Measurements from ENCODE around the gene THAP8. TPM values are rescaled to one million over a fixed set of nuclear protein-coding genes. Genes with fewer than 3 reads are reported as not detected.
A peak's percentile ranks its signal among the peaks of the same experiment; 100 is the strongest.
"Not testable (repeated sequence)": the region's sequence is repeated elsewhere in the genome, so short reads cannot be mapped to it uniquely, and the experiment has no call there.

The THAP8 gene
- total and polyA plus RNA-seq, 4 experiments from 2014 or later: 4.0 to 8.6 (median 6.0) TPM

DNA sequence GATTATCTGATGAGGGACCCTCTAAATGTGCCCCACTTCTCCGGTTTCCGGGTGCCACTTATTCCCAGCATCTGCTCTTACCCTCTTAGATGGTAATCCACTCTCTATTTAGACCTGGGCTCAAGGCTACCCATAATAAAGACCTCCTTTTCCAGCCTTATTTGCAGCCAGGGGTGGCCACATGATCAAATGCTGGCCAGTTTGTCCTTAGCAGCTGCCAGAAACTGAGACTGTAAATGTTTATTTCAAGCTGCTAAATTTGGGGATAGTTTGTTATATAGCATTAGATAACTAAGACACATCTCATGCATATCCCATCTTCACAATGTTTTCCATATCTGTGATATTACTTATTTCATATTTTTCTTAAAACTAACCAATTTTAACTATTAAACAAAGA is 10.1 kb downstream of the THAP8 start:
- Histone ChIP-seq H3K4me3 (ENCODE audit: low read length in 2 of 2) (no peak overlapping the region), H3K36me3 (ENCODE audit: insufficient read depth, low read length) (no peaks in the 10 kb centered on the region), H3K27ac (ENCODE audit: low read depth, low read length) (no peak overlapping the region), H3K9me3 (ENCODE audit: control insufficient read depth in 1 of 2, low read length in 2 of 2) (no peaks in the 10 kb centered on the region), H3K4me1 (ENCODE audit: insufficient read depth, low read length) (no peaks in the 10 kb centered on the region), H3K27me3 (ENCODE audit: insufficient read depth, low read length) (no peaks in the 10 kb centered on the region)
- Mint-ChIP-seq H3K9me3 (no peaks in the 10 kb centered on the region), H3K4me3 (no peak overlapping the region), H3K27me3 (no peaks in the 10 kb centered on the region), H3K27ac (peak overlapping the region in 1 of 7 donors; percentile 65), H3K4me1 (peaks cover 0 to 9% (median 5%) of the 10 kb centered on the region in 4 donors), H3K36me3 (peaks cover 10 to 18% of the 10 kb centered on the region in 2 donors)
- DNase-seq: no peak
- ChIA-PET POLR2A (ENCODE audit: partially characterized antibody) (interaction anchor here (1.4 kb wide), 1 partner anchor 10 kb away, joined by 5 read pairs; no protein-coding TSS in a partner anchor), CTCF (ENCODE audit: partially characterized antibody) (no interaction called here)
- intact Hi-C loops (cut with micrococcal nuclease): no loop called here

DNA sequence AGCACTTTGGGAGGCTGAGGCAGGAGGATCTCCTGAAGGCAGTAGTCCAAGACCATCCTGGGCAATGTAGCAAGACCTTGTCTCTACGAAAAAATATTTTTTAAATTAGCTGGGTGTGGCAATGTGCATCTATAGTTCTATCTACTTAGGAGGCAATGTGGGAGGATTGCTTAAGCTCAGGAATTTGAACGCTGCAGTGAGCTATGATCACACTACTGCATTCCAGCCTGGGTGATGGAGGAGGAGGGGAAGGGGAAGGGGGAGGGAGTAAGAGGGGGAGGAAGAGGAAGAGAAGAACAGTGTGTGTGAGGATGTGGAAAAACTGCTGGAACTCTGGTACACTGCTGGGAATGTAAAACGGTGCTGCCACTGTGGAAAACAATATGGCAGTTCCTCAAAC is 12.3 kb downstream of the THAP8 start:
- Histone ChIP-seq H3K27ac (ENCODE audit: low read depth, low read length) (no peak overlapping the region), H3K27me3 (ENCODE audit: insufficient read depth, low read length) (no peaks in the 10 kb centered on the region), H3K9me3 (ENCODE audit: control insufficient read depth in 1 of 2, low read length in 2 of 2) (no peaks in the 10 kb centered on the region), H3K4me3 (ENCODE audit: low read length in 2 of 2) (no peak overlapping the region), H3K4me1 (ENCODE audit: insufficient read depth, low read length) (peaks cover 8% of the 10 kb centered on the region), H3K36me3 (ENCODE audit: insufficient read depth, low read length) (no peaks in the 10 kb centered on the region)
- Mint-ChIP-seq H3K9me3 (no peaks in the 10 kb centered on the region), H3K27me3 (no peaks in the 10 kb centered on the region), H3K4me1 (peaks cover 8 to 16% (median 10%) of the 10 kb centered on the region in 4 donors), H3K4me3 (no peak overlapping the region), H3K36me3 (peaks cover 12 to 18% of the 10 kb centered on the region in 2 donors), H3K27ac (no peak overlapping the region)
- intact Hi-C loops (cut with micrococcal nuclease): no loop called here
- ChIA-PET CTCF (ENCODE audit: partially characterized antibody) (no interaction called here), POLR2A (ENCODE audit: partially characterized antibody) (interaction anchor here (0.7 kb wide), 1 partner anchor 12 kb away, joined by 3 read pairs; the partner anchor contains the start of genes THAP8 and WDR62)
- DNase-seq: no peak

DNA sequence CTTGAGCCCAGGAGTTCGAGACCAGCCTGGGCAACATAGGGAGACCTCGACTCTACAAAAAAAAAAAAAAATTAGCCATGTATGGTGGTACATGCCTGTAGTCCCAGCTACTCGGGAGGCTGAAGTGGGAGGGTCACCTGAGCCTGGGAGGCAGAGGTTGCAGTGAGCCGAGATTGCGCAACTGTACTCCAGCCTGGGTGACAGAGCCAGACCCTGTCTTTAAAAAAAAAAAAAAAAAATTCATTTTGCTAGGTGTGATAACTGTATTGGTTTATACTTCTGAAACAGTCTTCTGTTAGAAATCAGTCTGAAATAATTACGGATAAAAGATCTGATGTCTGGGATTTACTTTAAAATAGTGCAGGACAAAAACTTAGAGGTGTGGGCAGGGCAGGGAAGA is 13.0 kb downstream of the THAP8 start:
- intact Hi-C loops (cut with micrococcal nuclease); H3K36me3 ChIP-seq (ENCODE audit: insufficient read depth, low read length); H3K27me3 ChIP-seq (ENCODE audit: insufficient read depth, low read length); H3K27ac ChIP-seq (ENCODE audit: low read depth, low read length); H3K4me3 ChIP-seq (ENCODE audit: low read length in 2 of 2); H3K27me3 Mint-ChIP-seq; DNase-seq; CTCF ChIA-PET (ENCODE audit: partially characterized antibody); POLR2A ChIA-PET (ENCODE audit: partially characterized antibody); H3K4me3 Mint-ChIP-seq; H3K9me3 ChIP-seq (ENCODE audit: control insufficient read depth in 1 of 2, low read length in 2 of 2); H3K9me3 Mint-ChIP-seq: not testable (repeated sequence)
- peaks cover 16% of the 10 kb centered on the region for H3K4me1 ChIP-seq (ENCODE audit: insufficient read depth, low read length)
- peaks cover 12 to 20% (median 15%) of the 10 kb centered on the region in 4 donors for H3K4me1 Mint-ChIP-seq
- peaks cover 10 to 15% of the 10 kb centered on the region in 2 donors for H3K36me3 Mint-ChIP-seq
- peak overlapping the region in 4 of 7 donors; percentile 1 to 57 (median 26) for H3K27ac Mint-ChIP-seq

DNA sequence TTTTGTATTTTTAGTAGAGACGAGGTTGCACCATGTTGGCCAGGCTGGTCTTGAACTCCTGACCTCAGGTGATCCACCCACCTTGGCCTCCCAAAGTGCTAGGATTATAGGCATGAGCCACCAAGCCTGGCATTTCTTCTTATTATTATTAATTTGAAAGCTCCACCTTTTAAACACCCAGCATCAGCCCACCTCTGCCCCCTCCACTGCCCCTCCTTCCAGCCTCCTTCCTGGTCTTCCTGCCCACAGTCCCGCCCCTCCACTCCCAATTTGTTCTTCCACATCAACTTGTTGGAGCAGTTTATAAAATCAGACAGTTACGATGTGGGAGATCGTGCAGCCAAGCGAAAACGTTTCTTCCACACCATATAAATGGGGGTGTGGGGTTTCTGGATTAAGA is 13.6 kb downstream of the THAP8 start:
- no peak for DNase-seq
- CTCF ChIA-PET (ENCODE audit: partially characterized antibody): no interaction called here
- Mint-ChIP-seq H3K27me3 (no peaks in the 10 kb centered on the region), H3K4me1 (peaks cover 13 to 26% (median 20%) of the 10 kb centered on the region in 4 donors), H3K4me3 (no peak overlapping the region), H3K36me3 (peaks cover 12 to 13% of the 10 kb centered on the region in 2 donors), H3K9me3 (no peaks in the 10 kb centered on the region), H3K27ac (peak overlapping the region in 1 of 7 donors; percentile 29)
- no peaks in the 10 kb centered on the region for H3K9me3 ChIP-seq (ENCODE audit: control insufficient read depth in 1 of 2, low read length in 2 of 2)
- no peak overlapping the region for H3K27ac ChIP-seq (ENCODE audit: low read depth, low read length)
- no peaks in the 10 kb centered on the region for H3K36me3 ChIP-seq (ENCODE audit: insufficient read depth, low read length)
- H3K4me1 ChIP-seq (ENCODE audit: insufficient read depth, low read length): peaks cover 22% of the 10 kb centered on the region
- H3K27me3 ChIP-seq (ENCODE audit: insufficient read depth, low read length): no peaks in the 10 kb centered on the region
- intact Hi-C loops (cut with micrococcal nuclease): no loop called here
- H3K4me3 ChIP-seq (ENCODE audit: low read length in 2 of 2): no peak overlapping the region
- POLR2A ChIA-PET (ENCODE audit: partially characterized antibody): no interaction called here

DNA sequence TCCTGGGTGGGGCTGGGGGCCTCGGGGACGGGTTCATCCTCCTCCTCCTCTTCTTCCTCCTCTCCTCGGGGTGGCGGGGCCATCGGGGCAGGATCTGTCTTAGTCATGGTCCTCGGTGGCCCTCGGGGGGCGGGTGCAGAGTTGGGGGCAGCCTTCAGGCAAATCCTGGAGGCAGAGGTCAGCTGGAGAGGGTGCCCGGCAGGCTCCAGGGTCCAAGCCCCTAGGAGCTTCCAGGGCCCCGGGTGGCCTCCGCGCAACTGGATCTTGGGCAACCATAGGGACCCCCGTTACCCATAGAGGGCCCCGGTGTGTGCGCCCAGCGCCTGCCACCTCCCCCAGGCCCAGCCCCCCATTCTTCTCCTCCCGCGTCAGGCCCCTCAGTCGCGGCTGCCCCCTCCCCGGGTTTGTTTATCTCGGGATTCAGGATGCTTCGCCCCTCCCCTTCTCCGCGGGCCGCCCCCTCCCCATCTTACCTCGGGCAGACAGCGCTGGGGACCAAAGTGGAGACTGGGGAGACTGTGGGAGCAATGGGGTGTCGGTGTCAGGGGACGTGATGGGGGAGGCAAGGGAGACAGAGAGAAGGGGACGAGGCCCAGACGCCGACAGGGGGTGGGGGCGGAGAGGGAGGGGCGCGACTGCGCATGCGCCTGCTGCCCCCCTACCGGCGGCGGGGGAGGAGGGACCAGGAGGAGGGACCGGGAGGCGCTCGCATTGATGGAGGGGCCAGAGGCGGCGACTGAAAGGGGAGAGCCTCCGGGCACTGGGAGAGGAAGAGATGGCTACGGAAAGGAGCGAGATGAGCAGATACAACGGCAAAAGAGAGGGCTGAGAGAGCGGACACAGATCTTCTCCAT is 21.6 kb downstream of the THAP8 start, which contains the start of gene CLIP3:
CLIP3 (minus strand) TSS at position 623 of the 854 bp plus-strand sequence; CDS start at position 107, 516 bp downstream.
- peaks cover 13 to 25% of the 10 kb centered on the region in 2 donors for H3K36me3 Mint-ChIP-seq
- H3K9me3 Mint-ChIP-seq: no peaks in the 10 kb centered on the region
- peak in 2 of 5 donors; percentile 10 to 44 for DNase-seq
- H3K4me3 Mint-ChIP-seq: peak within 1 kb of the TSS; percentile 12 to 75 (median 60)
- H3K27ac ChIP-seq (ENCODE audit: low read depth, low read length): no peak within 1 kb of the TSS
- peaks cover 21 to 47% (median 36%) of the 10 kb centered on the region in 4 donors for H3K4me1 Mint-ChIP-seq
- ChIA-PET POLR2A (ENCODE audit: partially characterized antibody) (no interaction called here), CTCF (ENCODE audit: partially characterized antibody) (no interaction called here)
- no peaks in the 10 kb centered on the region for H3K36me3 ChIP-seq (ENCODE audit: insufficient read depth, low read length)
- intact Hi-C loops (cut with micrococcal nuclease): no loop called here
- H3K4me3 ChIP-seq (ENCODE audit: low read length in 2 of 2): no peak within 1 kb of the TSS
- H3K4me1 ChIP-seq (ENCODE audit: insufficient read depth, low read length): peaks cover 29% of the 10 kb centered on the region
- no peaks in the 10 kb centered on the region for H3K9me3 ChIP-seq (ENCODE audit: control insufficient read depth in 1 of 2, low read length in 2 of 2)
- H3K27me3 ChIP-seq (ENCODE audit: insufficient read depth, low read length): no peaks in the 10 kb centered on the region
- H3K27me3 Mint-ChIP-seq: peaks cover 0 to 2% of the 10 kb centered on the region in 2 donors
- peak within 1 kb of the TSS in 5 of 7 donors; percentile 17 to 88 (median 42) for H3K27ac Mint-ChIP-seq

- Histone ChIP-seq H3K9me3 (ENCODE audit: control insufficient read depth in 1 of 2, low read length in 2 of 2) (no peaks in the 10 kb centered on the region), H3K36me3 (ENCODE audit: insufficient read depth, low read length) (no peaks in the 10 kb centered on the region), H3K4me3 (ENCODE audit: low read length in 2 of 2) (no peak overlapping the region), H3K4me1 (ENCODE audit: insufficient read depth, low read length) (peaks cover 18% of the 10 kb centered on the region), H3K27ac (ENCODE audit: low read depth, low read length) (no peak overlapping the region), H3K27me3 (ENCODE audit: insufficient read depth, low read length) (no peaks in the 10 kb centered on the region)
- no peak for DNase-seq
- Mint-ChIP-seq H3K4me1 (peaks cover 14 to 36% (median 26%) of the 10 kb centered on the region in 4 donors), H3K27me3 (peaks cover 0 to 2% of the 10 kb centered on the region in 2 donors), H3K27ac (peak overlapping the region in 1 of 7 donors; percentile 23), H3K36me3 (peaks cover 13 to 25% of the 10 kb centered on the region in 2 donors), H3K4me3 (no peak overlapping the region), H3K9me3 (no peaks in the 10 kb centered on the region)
- CTCF ChIA-PET (ENCODE audit: partially characterized antibody): no interaction called here
- POLR2A ChIA-PET (ENCODE audit: partially characterized antibody): no interaction called here
- intact Hi-C loops (cut with micrococcal nuclease): no loop called here
These were observed 22.8 kb downstream of the THAP8 start for GRCh38 chr19:36031308-36031707.

- ChIA-PET POLR2A (ENCODE audit: partially characterized antibody) (interaction anchor here (0.7 kb wide), 1 partner anchor 24 kb away, joined by 4 read pairs; the partner anchor contains the start of gene THAP8), CTCF (ENCODE audit: partially characterized antibody) (interaction anchor here (0.7 kb wide), 1 partner anchor 1282 kb away, joined by 3 read pairs; no protein-coding TSS in a partner anchor)
- intact Hi-C loops (cut with micrococcal nuclease): no loop called here
- Mint-ChIP-seq H3K27me3 (peaks cover 0 to 2% of the 10 kb centered on the region in 2 donors), H3K27ac (no peak overlapping the region), H3K36me3 (peaks cover 14 to 26% of the 10 kb centered on the region in 2 donors), H3K9me3 (no peaks in the 10 kb centered on the region), H3K4me1 (peaks cover 10 to 28% (median 19%) of the 10 kb centered on the region in 4 donors), H3K4me3 (no peak overlapping the region)
- Histone ChIP-seq H3K36me3 (ENCODE audit: insufficient read depth, low read length) (no peaks in the 10 kb centered on the region), H3K4me1 (ENCODE audit: insufficient read depth, low read length) (peaks cover 10% of the 10 kb centered on the region), H3K27me3 (ENCODE audit: insufficient read depth, low read length) (no peaks in the 10 kb centered on the region), H3K9me3 (ENCODE audit: control insufficient read depth in 1 of 2, low read length in 2 of 2) (no peaks in the 10 kb centered on the region), H3K4me3 (ENCODE audit: low read length in 2 of 2) (no peak overlapping the region), H3K27ac (ENCODE audit: low read depth, low read length) (no peak overlapping the region)
- no peak for DNase-seq
These were observed 23.6 kb downstream of the THAP8 start for GRCh38 chr19:36030264-36031148.

Data from CD4-positive, alpha-beta memory T cell (primary cell).